ENCODE measurements around the gene SDCCAG8.
"Not testable (repeated sequence)": the region's sequence is repeated elsewhere in the genome, so short reads cannot be mapped to it uniquely, and the experiment has no call there.

DNA sequence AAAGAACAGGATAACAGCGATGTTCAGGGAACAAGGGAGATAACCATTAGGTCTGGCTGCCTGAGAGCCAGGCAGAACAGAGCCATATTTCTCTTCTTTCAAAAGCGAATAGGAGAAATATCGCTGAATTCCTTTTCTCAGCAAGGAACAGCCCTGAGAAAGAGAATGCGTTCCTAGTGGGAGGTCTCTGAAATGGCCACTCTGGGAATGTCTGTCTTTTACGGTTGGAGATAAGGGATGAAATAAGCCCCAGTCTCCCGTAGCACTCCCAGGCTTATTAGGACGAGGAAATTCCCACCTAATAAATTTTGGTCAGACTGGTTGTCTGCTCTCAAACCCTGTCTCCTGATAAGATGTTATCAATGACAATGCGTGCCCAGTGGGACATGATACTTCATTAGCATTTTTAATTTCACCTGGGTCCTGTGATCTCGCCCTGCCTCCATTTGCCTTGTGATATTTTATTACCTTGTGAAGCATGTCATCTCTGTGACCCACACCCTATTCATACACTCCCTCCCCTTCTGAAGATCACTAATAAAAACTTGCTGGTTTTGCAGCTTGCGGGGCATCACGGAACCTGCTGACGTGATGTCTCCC, 40.5 kb upstream of the SDCCAG8 start:
- TF ChIP-seq, protein P1, sequence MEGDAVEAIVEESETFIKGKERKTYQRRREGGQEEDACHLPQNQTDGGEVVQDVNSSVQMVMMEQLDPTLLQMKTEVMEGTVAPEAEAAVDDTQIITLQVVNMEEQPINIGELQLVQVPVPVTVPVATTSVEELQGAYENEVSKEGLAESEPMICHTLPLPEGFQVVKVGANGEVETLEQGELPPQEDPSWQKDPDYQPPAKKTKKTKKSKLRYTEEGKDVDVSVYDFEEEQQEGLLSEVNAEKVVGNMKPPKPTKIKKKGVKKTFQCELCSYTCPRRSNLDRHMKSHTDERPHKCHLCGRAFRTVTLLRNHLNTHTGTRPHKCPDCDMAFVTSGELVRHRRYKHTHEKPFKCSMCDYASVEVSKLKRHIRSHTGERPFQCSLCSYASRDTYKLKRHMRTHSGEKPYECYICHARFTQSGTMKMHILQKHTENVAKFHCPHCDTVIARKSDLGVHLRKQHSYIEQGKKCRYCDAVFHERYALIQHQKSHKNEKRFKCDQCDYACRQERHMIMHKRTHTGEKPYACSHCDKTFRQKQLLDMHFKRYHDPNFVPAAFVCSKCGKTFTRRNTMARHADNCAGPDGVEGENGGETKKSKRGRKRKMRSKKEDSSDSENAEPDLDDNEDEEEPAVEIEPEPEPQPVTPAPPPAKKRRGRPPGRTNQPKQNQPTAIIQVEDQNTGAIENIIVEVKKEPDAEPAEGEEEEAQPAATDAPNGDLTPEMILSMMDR (IDR thresholded peaks at IDR 0.05): not testable (repeated sequence)
- not testable (repeated sequence) for TF ChIP-seq ZFX (IDR thresholded peaks at IDR 0.05; ENCODE audit: borderline replicate concordance)
